Transverse colon (tissue), 4 donors: ENCODE results near the gene ZNF652.

Experiments
- EP300 ChIP-seq: sonication (generic); formaldehyde crosslinking; IDR thresholded peaks from one replicate; pipeline ENCODE4 v1.6.1; 2017; ENCODE audit warnings: antibody characterized with exemption, low read depth
- POLR2A ChIP-seq: fragments of 450-650 bp; IDR thresholded peaks from one replicate; pipeline ENCODE4 v1.6.1; 2016; ENCODE audit warnings: antibody characterized with exemption, mild to moderate bottlenecking, moderate library complexity
- POLR2AphosphoS5 ChIP-seq, 3 donors: sonication (generic); formaldehyde crosslinking; IDR thresholded peaks; one replicate each; pipeline ENCODE4 v1.6.1; 2016; ENCODE audit warnings: antibody characterized with exemption in 3 of 3
- TF ChIP-seq, protein P1 (sequence below), 5 experiments: fragments of 200-600 bp in 3 of 5; fragments of 450-650 bp in 2 of 5; sonication (generic) in 3 of 5; IDR thresholded peaks; 1 replicate in 2 of 5; 2 replicates in 3 of 5; pipeline ENCODE4 v1.5.1; 2016 to 2017; ENCODE audit warnings: antibody characterized with exemption in 5 of 5, inconsistent platforms in 3 of 5, mild to moderate bottlenecking in 2 of 5, moderate library complexity in 1 of 5

DNA sequence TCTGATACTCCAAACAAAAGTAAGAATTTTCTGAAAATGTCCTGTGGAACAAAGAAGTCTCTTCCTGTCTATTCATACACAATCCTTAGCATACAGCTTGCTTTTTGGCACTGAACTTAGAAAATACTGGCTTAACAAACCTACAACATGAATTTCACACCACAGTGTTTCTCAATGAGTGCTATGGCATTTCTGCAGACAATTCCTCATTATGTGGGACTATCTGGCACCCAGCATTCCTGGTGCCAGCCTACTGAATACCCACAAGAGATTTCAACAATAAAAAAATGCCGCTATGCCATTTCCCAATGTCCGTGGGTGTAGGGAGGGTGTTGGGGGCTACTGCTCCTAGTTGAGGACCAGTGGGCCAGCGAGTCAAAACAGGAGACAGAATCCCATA, 62.1 kb downstream of the ZNF652 start:
- TF ChIP-seq POLR2A (no peak), POLR2AphosphoS5 (IDR thresholded peaks at IDR 0.05) (no peak), EP300 (no peak)
- TF ChIP-seq, protein P1, sequence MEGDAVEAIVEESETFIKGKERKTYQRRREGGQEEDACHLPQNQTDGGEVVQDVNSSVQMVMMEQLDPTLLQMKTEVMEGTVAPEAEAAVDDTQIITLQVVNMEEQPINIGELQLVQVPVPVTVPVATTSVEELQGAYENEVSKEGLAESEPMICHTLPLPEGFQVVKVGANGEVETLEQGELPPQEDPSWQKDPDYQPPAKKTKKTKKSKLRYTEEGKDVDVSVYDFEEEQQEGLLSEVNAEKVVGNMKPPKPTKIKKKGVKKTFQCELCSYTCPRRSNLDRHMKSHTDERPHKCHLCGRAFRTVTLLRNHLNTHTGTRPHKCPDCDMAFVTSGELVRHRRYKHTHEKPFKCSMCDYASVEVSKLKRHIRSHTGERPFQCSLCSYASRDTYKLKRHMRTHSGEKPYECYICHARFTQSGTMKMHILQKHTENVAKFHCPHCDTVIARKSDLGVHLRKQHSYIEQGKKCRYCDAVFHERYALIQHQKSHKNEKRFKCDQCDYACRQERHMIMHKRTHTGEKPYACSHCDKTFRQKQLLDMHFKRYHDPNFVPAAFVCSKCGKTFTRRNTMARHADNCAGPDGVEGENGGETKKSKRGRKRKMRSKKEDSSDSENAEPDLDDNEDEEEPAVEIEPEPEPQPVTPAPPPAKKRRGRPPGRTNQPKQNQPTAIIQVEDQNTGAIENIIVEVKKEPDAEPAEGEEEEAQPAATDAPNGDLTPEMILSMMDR (IDR thresholded peaks at IDR 0.05), result no peak
